DOHH2 (cell line): Measurements from ENCODE around the gene MUC3A.
A peak's percentile ranks its signal among the peaks of the same experiment; 100 is the strongest.
"Not testable (repeated sequence)": the region's sequence is repeated elsewhere in the genome, so short reads cannot be mapped to it uniquely, and the experiment has no call there.

Experiments
- H3F3A ChIP-seq: fragments of 200-600 bp; sonication (generic), shearing (Covaris generic); 2 replicates; pipeline ENCODE4 v1.6.0; 2016; ENCODE audit warnings: antibody characterized with exemption, mild to moderate bottlenecking; ENCODE audit not compliant: control insufficient read depth, insufficient read depth
- H3K27ac ChIP-seq: fragments of 200-600 bp; sonication (generic); 2 replicates; pipeline ENCODE4 v1.5.1; 2014; ENCODE audit warnings: low read depth, mild to moderate bottlenecking, low read length, moderate library complexity
- H3K27me3 ChIP-seq: fragments of 200-600 bp; sonication (generic); 2 replicates; pipeline ENCODE4 v1.6.1; 2014; ENCODE audit warnings: mild to moderate bottlenecking, low read length, mixed read lengths; ENCODE audit not compliant: control insufficient read depth
- H3K36me3 ChIP-seq: fragments of 200-600 bp; sonication (generic); 2 replicates; pipeline ENCODE4 v1.6.1; 2014; ENCODE audit warnings: mild to moderate bottlenecking, low read length, moderate library complexity, mixed read lengths; ENCODE audit not compliant: control insufficient read depth
- H3K4me1 ChIP-seq: fragments of 200-600 bp; sonication (generic); 2 replicates; pipeline ENCODE4 v1.6.1; 2014; ENCODE audit warnings: mild to moderate bottlenecking, low read length, mixed read lengths; ENCODE audit not compliant: control insufficient read depth
- H3K4me2 ChIP-seq: fragments of 200-600 bp; sonication (generic); 2 replicates; pipeline ENCODE4 v1.6.0; 2014; ENCODE audit warnings: mild to moderate bottlenecking, low read length, moderate library complexity
- H3K4me3 ChIP-seq: fragments of 200-600 bp; sonication (generic); 2 replicates; pipeline ENCODE4 v1.5.1; 2014; ENCODE audit warnings: mild to moderate bottlenecking, low read length, mixed read lengths
- H3K79me2 ChIP-seq: fragments of 200-600 bp; sonication (generic); 2 replicates; pipeline ENCODE4 v1.6.1; 2014; ENCODE audit warnings: mild to moderate bottlenecking, low read length, mixed read lengths; ENCODE audit not compliant: control insufficient read depth
- H3K9me2 ChIP-seq: fragments of 200-600 bp; sonication (generic); replicated peaks from 2 replicates; pipeline ENCODE4 v1.6.1; 2014; ENCODE audit warnings: mild to moderate bottlenecking, low read length, mixed read lengths; ENCODE audit not compliant: control insufficient read depth
- H3K9me3 ChIP-seq: fragments of 200-600 bp; sonication (generic); 2 replicates; pipeline ENCODE4 v1.6.1; 2014; ENCODE audit warnings: antibody characterized with exemption, low read length, mixed read lengths; ENCODE audit not compliant: control insufficient read depth, insufficient read depth
- H4K20me1 ChIP-seq: fragments of 200-600 bp; sonication (generic); 2 replicates; pipeline ENCODE4 v1.6.0; 2014; ENCODE audit warnings: low read depth, mild to moderate bottlenecking, antibody characterized with exemption, low read length, moderate library complexity; ENCODE audit not compliant: control insufficient read depth, insufficient read depth
- CTCF ChIP-seq: fragments of 200-600 bp; sonication (generic); IDR thresholded peaks from one replicate; pipeline ENCODE4 v1.5.1; 2014; ENCODE audit warnings: antibody characterized with exemption, mild to moderate bottlenecking, low read depth, low read length; ENCODE audit not compliant: poor library complexity, severe bottlenecking
- EZH2phosphoT487 ChIP-seq: fragments of 200-600 bp; sonication (generic); IDR thresholded peaks from 2 replicates; pipeline ENCODE4 v1.6.1; 2017; ENCODE audit warnings: borderline replicate concordance, mild to moderate bottlenecking, antibody characterized with exemption, low read length, moderate library complexity, mixed read lengths

MUC3A gene

DNA sequence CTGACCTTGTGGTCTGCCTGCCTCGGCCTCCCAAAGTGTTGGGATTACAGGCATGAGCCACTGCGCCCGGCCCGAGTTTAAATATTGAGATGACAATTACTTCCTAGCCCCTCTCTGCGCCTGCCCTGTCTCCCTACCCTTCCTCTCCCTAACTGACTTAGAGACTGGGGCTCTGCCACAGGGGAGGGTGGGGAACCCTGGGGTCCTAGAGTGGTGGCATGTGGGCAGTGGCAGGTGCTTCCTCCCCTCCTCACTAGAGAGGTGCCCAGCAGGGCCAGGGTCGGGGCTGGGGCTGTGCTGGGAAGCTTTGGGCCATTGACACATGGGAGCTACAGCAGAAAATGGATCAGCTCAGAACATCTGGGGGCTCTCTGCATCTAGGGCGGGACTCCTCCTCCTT, 46.7 kb upstream of the MUC3A start:
- no peaks in the 10 kb centered on the region for H3K9me3 ChIP-seq
- H3K4me1 ChIP-seq, result no peaks in the 10 kb centered on the region
- H3K27ac ChIP-seq, result no peak overlapping the region
- H4K20me1 ChIP-seq, result no peaks in the 10 kb centered on the region
- no peak overlapping the region for H3K4me3 ChIP-seq
- no peak overlapping the region for H3K4me2 ChIP-seq
- TF ChIP-seq EZH2phosphoT487 (no peak), CTCF (no peak)
- H3K79me2 ChIP-seq, result no peaks in the 10 kb centered on the region
- no peaks in the 10 kb centered on the region for H3F3A ChIP-seq
- peaks cover 10% of the 10 kb centered on the region; the same call in 1 of the 2 replicates for H3K27me3 ChIP-seq
- no peaks in the 10 kb centered on the region for H3K9me2 ChIP-seq
- H3K36me3 ChIP-seq, result no peaks in the 10 kb centered on the region

DNA sequence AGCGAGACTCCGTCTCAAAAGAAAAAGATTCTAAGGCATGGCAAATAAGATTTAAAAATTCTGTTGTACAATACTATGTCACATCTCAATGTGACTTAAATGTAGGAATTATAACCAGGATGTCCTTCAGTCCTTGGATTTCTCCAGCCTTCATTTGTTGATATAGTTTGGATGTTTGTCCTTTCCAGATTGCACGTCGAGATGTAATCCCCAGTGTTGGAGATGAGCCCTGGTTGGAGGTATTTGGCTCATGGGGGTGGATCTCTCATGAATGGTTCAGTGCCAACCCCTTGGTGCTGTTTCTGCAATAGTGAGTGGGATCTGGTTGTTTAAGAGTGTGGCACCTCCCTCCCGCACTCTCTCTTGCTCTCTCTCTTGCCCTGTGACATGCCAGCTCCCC, 40.8 kb upstream of the MUC3A start:
- Histone ChIP-seq H3K4me1 (peaks cover 4% of the 10 kb centered on the region), H3K27me3 (no peaks in the 10 kb centered on the region), H3K36me3 (no peaks in the 10 kb centered on the region), H4K20me1 (no peaks in the 10 kb centered on the region), H3K4me3 (no peak overlapping the region), H3F3A (0 out of 2 replicates have a peak, but pooled peaks cover 2% of the 10 kb centered on the region), H3K9me3 (no peaks in the 10 kb centered on the region), H3K9me2 (no peaks in the 10 kb centered on the region), H3K4me2 (no peak overlapping the region), H3K79me2 (no peaks in the 10 kb centered on the region), H3K27ac (no peak overlapping the region)
- TF ChIP-seq CTCF (no peak), EZH2phosphoT487 (no peak)

DNA sequence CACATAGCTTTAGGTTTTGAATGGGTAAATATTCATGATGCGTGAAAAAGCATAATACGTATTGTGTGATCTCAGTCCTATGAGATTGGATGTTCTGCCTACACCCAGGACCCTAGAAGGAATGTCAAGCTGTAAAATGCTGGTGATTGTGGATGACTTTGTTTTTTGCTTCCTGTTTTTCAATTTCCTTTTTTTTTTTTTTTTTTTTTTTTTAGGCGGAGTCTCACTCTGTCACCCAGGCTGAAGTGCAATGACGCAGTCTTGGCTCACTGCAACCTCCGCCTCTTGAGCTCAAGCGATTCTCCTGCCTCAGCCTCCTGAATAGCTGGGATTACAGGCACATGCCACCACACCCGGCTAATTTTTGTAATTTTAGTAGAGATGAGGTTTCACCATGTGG, 38.9 kb upstream of the MUC3A start:
- not testable (repeated sequence) for H3K27ac ChIP-seq, H3K27me3 ChIP-seq, H3K4me3 ChIP-seq, H3K79me2 ChIP-seq, H4K20me1 ChIP-seq, H3K9me2 ChIP-seq, H3K36me3 ChIP-seq, H3K4me1 ChIP-seq, H3F3A ChIP-seq, H3K9me3 ChIP-seq
- H3K4me2 ChIP-seq, result peak overlapping the region; percentile 2; the same call in 1 of the 2 replicates

- Histone ChIP-seq H3K9me3 (no peaks in the 10 kb centered on the region), H3K9me2 (no peaks in the 10 kb centered on the region), H3K36me3 (no peaks in the 10 kb centered on the region), H3K79me2 (no peaks in the 10 kb centered on the region), H3K4me3 (no peak overlapping the region), H3K4me2 (no peak overlapping the region), H4K20me1 (no peaks in the 10 kb centered on the region), H3K4me1 (peaks cover 4% of the 10 kb centered on the region), H3K27me3 (no peaks in the 10 kb centered on the region), H3F3A (0 out of 2 replicates have a peak, but pooled peaks cover 2% of the 10 kb centered on the region), H3K27ac (no peak overlapping the region)
- TF ChIP-seq EZH2phosphoT487, result no peak
- TF ChIP-seq CTCF, result no peak
These were observed 37.9 kb upstream of the MUC3A start for GRCh38 chr7:100911484-100911883.
